Measurements from ENCODE around the gene OR8H2. TPM values are rescaled to one million over a fixed set of nuclear protein-coding genes. Genes with fewer than 3 reads are reported as not detected.
"Not testable (repeated sequence)": the region's sequence is repeated elsewhere in the genome, so short reads cannot be mapped to it uniquely, and the experiment has no call there.

The OR8H2 gene, protein sequence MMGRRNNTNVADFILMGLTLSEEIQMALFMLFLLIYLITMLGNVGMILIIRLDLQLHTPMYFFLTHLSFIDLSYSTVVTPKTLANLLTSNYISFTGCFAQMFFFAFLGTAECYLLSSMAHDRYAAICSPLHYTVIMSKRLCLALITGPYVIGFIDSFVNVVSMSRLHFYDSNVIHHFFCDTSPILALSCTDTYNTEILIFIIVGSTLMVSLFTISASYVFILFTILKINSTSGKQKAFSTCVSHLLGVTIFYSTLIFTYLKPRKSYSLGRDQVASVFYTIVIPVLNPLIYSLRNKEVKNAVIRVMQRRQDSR
- polyA plus RNA-seq (2013, experiment 1 of 2): not detected
- polyA plus RNA-seq (2013, experiment 2 of 2): not detected

- no peak within 1 kb of the TSS for H2AFZ ChIP-seq (ENCODE audit: low read depth, low read length)
- H3K18ac ChIP-seq (ENCODE audit: low read depth in 1 of 2, low read length in 2 of 2): no peak within 1 kb of the TSS
- peaks cover 5% of the 10 kb centered on the region for H3K9me3 ChIP-seq (ENCODE audit: control insufficient read depth, low read length)
- no peaks in the 10 kb centered on the region for H3K36me3 ChIP-seq (ENCODE audit: control insufficient read depth in 1 of 2, insufficient read depth in 2 of 2, low read depth in 1 of 2, low read length in 2 of 2)
- H3K9ac ChIP-seq (ENCODE audit: low read length): no peak within 1 kb of the TSS
- no peak within 1 kb of the TSS for H3K23ac ChIP-seq (ENCODE audit: low read length in 2 of 2)
- no peak within 1 kb of the TSS for H4K8ac ChIP-seq (ENCODE audit: low read length)
- no peak within 1 kb of the TSS for H2BK15ac ChIP-seq (ENCODE audit: low read depth, poor library complexity, severe bottlenecking)
- H3K4me2 ChIP-seq (ENCODE audit: low read length, poor library complexity, severe bottlenecking): no peak within 1 kb of the TSS
- DNase-seq: no peak
- no peak within 1 kb of the TSS for H3K4me3 ChIP-seq (ENCODE audit: insufficient read depth in 1 of 2, low read depth in 1 of 2, low read length in 2 of 2)
- H3K79me1 ChIP-seq (replicated peaks; ENCODE audit: low read length, poor library complexity, severe bottlenecking): no peaks in the 10 kb centered on the region
- H2BK120ac ChIP-seq (ENCODE audit: low read depth, low read length): no peak within 1 kb of the TSS
- H2AK5ac ChIP-seq (ENCODE audit: low read length, severe bottlenecking): no peak within 1 kb of the TSS
- no peak within 1 kb of the TSS for H3K14ac ChIP-seq (ENCODE audit: low read length in 2 of 2)
- H3K27me3 ChIP-seq (ENCODE audit: control insufficient read depth in 1 of 2, insufficient read depth in 1 of 2, low read length in 2 of 2): no peaks in the 10 kb centered on the region
- H2BK5ac ChIP-seq (ENCODE audit: low read depth, low read length, poor library complexity, severe bottlenecking): no peak within 1 kb of the TSS
- H2BK12ac ChIP-seq (ENCODE audit: low read length in 2 of 2): no peak within 1 kb of the TSS
- H3K27ac ChIP-seq (ENCODE audit: low read length, poor library complexity, severe bottlenecking): no peak within 1 kb of the TSS
- H3K4ac ChIP-seq (ENCODE audit: low read depth in 1 of 2, low read length in 2 of 2): no peak within 1 kb of the TSS
- H4K91ac ChIP-seq (ENCODE audit: low read length): no peak within 1 kb of the TSS
- no peaks in the 10 kb centered on the region for H3K4me1 ChIP-seq (ENCODE audit: control insufficient read depth, insufficient read depth, low read depth, low read length)
Measured at GRCh38 chr11:56103210-56103737, at the start of gene OR8H2. Gene OR8H2, plus strand, starts transcription at chr11:56103687. Its CDS starts 1,356 bp downstream, at chr11:56105043.

DNA sequence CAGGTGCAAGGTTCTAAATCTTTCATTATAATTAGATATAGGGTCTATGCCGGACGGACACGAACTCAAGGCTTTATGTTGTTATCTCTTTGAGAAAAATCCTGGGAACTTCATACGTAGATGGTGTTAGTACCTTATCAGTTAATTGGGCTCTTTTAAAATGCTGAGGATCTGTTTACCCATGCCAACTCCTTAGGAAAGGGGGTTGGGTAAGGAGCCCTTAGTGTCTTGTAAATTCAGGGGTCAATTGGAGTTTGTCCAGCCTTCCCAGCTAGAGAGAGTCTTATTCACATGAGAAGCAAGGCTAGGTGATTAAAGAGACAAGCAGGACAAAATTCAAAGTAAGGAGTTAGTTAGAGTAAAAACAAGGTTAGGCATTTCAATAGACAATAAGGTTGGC is 47.1 kb upstream of the OR8H2 start:
- H4K91ac ChIP-seq (ENCODE audit: low read length); DNase-seq; H2BK120ac ChIP-seq (ENCODE audit: low read depth, low read length); H3K14ac ChIP-seq (ENCODE audit: low read length in 2 of 2); H3K36me3 ChIP-seq (ENCODE audit: control insufficient read depth in 1 of 2, insufficient read depth in 2 of 2, low read depth in 1 of 2, low read length in 2 of 2); H2BK12ac ChIP-seq (ENCODE audit: low read length in 2 of 2); H2BK5ac ChIP-seq (ENCODE audit: low read depth, low read length, poor library complexity, severe bottlenecking); H3K4ac ChIP-seq (ENCODE audit: low read depth in 1 of 2, low read length in 2 of 2); H2BK15ac ChIP-seq (ENCODE audit: low read depth, poor library complexity, severe bottlenecking); H3K9me3 ChIP-seq (ENCODE audit: control insufficient read depth, low read length); H3K27ac ChIP-seq (ENCODE audit: low read length, poor library complexity, severe bottlenecking); H3K4me3 ChIP-seq (ENCODE audit: insufficient read depth in 1 of 2, low read depth in 1 of 2, low read length in 2 of 2); H3K18ac ChIP-seq (ENCODE audit: low read depth in 1 of 2, low read length in 2 of 2); H3K23ac ChIP-seq (ENCODE audit: low read length in 2 of 2); H3K4me1 ChIP-seq (ENCODE audit: control insufficient read depth, insufficient read depth, low read depth, low read length); H2AK5ac ChIP-seq (ENCODE audit: low read length, severe bottlenecking); H3K4me2 ChIP-seq (ENCODE audit: low read length, poor library complexity, severe bottlenecking); H3K79me1 ChIP-seq (replicated peaks; ENCODE audit: low read length, poor library complexity, severe bottlenecking); H3K9ac ChIP-seq (ENCODE audit: low read length); H2AFZ ChIP-seq (ENCODE audit: low read depth, low read length); H3K27me3 ChIP-seq (ENCODE audit: control insufficient read depth in 1 of 2, insufficient read depth in 1 of 2, low read length in 2 of 2); H4K8ac ChIP-seq (ENCODE audit: low read length): not testable (repeated sequence)
- WGBS: 18% methylated on average over 4 of the region's 4 CpGs

DNA sequence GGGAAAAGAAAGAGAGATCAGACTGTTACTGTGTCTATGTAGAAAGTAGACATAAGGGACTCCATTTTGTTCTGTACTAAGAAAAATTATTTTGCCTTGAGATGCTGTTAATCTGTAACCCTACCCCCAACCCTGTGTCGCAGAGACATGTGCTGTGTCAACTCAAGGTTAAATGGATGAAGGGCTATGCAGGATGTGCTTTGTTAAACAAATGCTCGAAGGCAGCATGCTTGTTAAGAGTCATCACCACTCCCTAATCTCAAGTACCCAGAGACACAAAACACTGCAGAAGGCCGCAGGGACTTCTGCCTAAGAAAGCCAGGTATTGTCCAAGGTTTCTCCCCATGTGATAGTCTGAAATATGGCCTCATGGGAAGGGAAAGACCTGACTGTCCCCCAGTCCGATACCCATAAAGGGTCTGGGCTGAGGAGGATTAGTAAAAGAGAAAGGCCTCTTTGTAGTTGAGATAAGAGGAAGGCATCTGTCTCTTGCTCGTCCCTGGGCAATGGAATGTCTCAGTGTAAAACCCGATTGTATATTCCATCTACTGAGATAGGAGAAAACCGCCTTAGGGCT is 45.7 kb upstream of the OR8H2 start:
- not testable (repeated sequence) for H2AFZ ChIP-seq (ENCODE audit: low read depth, low read length); H3K27me3 ChIP-seq (ENCODE audit: control insufficient read depth in 1 of 2, insufficient read depth in 1 of 2, low read length in 2 of 2); H3K27ac ChIP-seq (ENCODE audit: low read length, poor library complexity, severe bottlenecking); H2BK120ac ChIP-seq (ENCODE audit: low read depth, low read length); H3K4me3 ChIP-seq (ENCODE audit: insufficient read depth in 1 of 2, low read depth in 1 of 2, low read length in 2 of 2); H3K18ac ChIP-seq (ENCODE audit: low read depth in 1 of 2, low read length in 2 of 2); H3K23ac ChIP-seq (ENCODE audit: low read length in 2 of 2); H4K8ac ChIP-seq (ENCODE audit: low read length); H2BK15ac ChIP-seq (ENCODE audit: low read depth, poor library complexity, severe bottlenecking); H3K4me1 ChIP-seq (ENCODE audit: control insufficient read depth, insufficient read depth, low read depth, low read length); H2AK5ac ChIP-seq (ENCODE audit: low read length, severe bottlenecking); H3K14ac ChIP-seq (ENCODE audit: low read length in 2 of 2); H2BK5ac ChIP-seq (ENCODE audit: low read depth, low read length, poor library complexity, severe bottlenecking); H4K91ac ChIP-seq (ENCODE audit: low read length); H3K9me3 ChIP-seq (ENCODE audit: control insufficient read depth, low read length); H3K79me1 ChIP-seq (replicated peaks; ENCODE audit: low read length, poor library complexity, severe bottlenecking); H3K4ac ChIP-seq (ENCODE audit: low read depth in 1 of 2, low read length in 2 of 2); DNase-seq; H3K9ac ChIP-seq (ENCODE audit: low read length); H2BK12ac ChIP-seq (ENCODE audit: low read length in 2 of 2); H3K36me3 ChIP-seq (ENCODE audit: control insufficient read depth in 1 of 2, insufficient read depth in 2 of 2, low read depth in 1 of 2, low read length in 2 of 2); H3K4me2 ChIP-seq (ENCODE audit: low read length, poor library complexity, severe bottlenecking)
- WGBS: 3% methylated on average over 3 of the region's 7 CpGs

- H2BK120ac ChIP-seq (ENCODE audit: low read depth, low read length); H4K91ac ChIP-seq (ENCODE audit: low read length); H3K36me3 ChIP-seq (ENCODE audit: control insufficient read depth in 1 of 2, insufficient read depth in 2 of 2, low read depth in 1 of 2, low read length in 2 of 2); H3K79me1 ChIP-seq (replicated peaks; ENCODE audit: low read length, poor library complexity, severe bottlenecking); H3K4me3 ChIP-seq (ENCODE audit: insufficient read depth in 1 of 2, low read depth in 1 of 2, low read length in 2 of 2); H3K27me3 ChIP-seq (ENCODE audit: control insufficient read depth in 1 of 2, insufficient read depth in 1 of 2, low read length in 2 of 2); H2BK5ac ChIP-seq (ENCODE audit: low read depth, low read length, poor library complexity, severe bottlenecking); H4K8ac ChIP-seq (ENCODE audit: low read length); H2BK15ac ChIP-seq (ENCODE audit: low read depth, poor library complexity, severe bottlenecking); H3K4ac ChIP-seq (ENCODE audit: low read depth in 1 of 2, low read length in 2 of 2); H3K27ac ChIP-seq (ENCODE audit: low read length, poor library complexity, severe bottlenecking); H3K9me3 ChIP-seq (ENCODE audit: control insufficient read depth, low read length); H2AFZ ChIP-seq (ENCODE audit: low read depth, low read length); H3K9ac ChIP-seq (ENCODE audit: low read length); H2BK12ac ChIP-seq (ENCODE audit: low read length in 2 of 2); H3K4me1 ChIP-seq (ENCODE audit: control insufficient read depth, insufficient read depth, low read depth, low read length); H3K4me2 ChIP-seq (ENCODE audit: low read length, poor library complexity, severe bottlenecking); H3K14ac ChIP-seq (ENCODE audit: low read length in 2 of 2); H3K23ac ChIP-seq (ENCODE audit: low read length in 2 of 2); H3K18ac ChIP-seq (ENCODE audit: low read depth in 1 of 2, low read length in 2 of 2); DNase-seq; H2AK5ac ChIP-seq (ENCODE audit: low read length, severe bottlenecking): not testable (repeated sequence)
- WGBS: 55% methylated on average over 7 of the region's 7 CpGs
Measured at GRCh38 chr11:56058260-56058780, 45.2 kb upstream of the OR8H2 start.
